Measurements from ENCODE around the gene CAB39L. TPM values are rescaled to one million over a fixed set of nuclear protein-coding genes. Genes with fewer than 3 reads are reported as not detected.

Gene CAB39L
- polyA plus RNA-seq, 2 of the 4 experiments (the other 2 are of a cell fraction): 2.3 to 5.2 TPM

DNA sequence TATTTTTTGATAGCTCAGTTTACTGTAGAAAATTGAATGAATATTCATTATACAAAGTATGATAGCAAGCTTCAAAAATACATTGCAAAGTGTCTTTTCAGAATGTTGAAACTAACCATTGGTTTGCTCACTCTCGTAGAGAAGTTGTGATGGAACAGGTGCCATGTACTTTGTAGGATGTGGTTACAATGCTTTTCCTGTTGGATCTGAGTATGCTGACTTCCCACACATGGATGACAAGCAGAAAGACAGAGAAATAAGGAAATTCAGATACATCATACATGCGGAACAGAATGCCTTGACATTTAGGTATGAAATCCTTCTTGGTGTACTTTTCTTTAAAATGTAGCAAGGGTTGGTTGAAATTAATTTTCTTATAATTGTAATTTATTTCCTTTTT is 165.7 kb downstream of the CAB39L start:
- no peak for DNase-seq (ENCODE audit: low read depth in 1 of 2, low spot score in 1 of 2)
- POLR2A ChIA-PET: no interaction called here
- CTCF ChIA-PET: interaction anchor here (1.2 kb wide), 1 partner anchor 164 kb away, joined by 3 read pairs; no protein-coding TSS in a partner anchor
- no peaks in the 10 kb centered on the region for H3K9me3 ChIP-seq
- TF ChIP-seq POLR2AphosphoS2 (conservative IDR thresholded peaks at IDR 0.05; ENCODE audit: low read length) (no peak), NR3C1 (IDR thresholded peaks at IDR 0.05) (no peak), CBX2 (IDR thresholded peaks at IDR 0.05; ENCODE audit: borderline replicate concordance, low read depth) (no peak), FOSL2 (IDR thresholded peaks at IDR 0.05) (no peak), FOSL2 (CRISPR knock-in tag; IDR thresholded peaks at IDR 0.05) (no peak), RAD21 (conservative IDR thresholded peaks at IDR 0.05 in 1 of 2, IDR thresholded peaks at IDR 0.05 in 1 of 2) (no peak), BHLHE40 (IDR thresholded peaks at IDR 0.05; ENCODE audit: low read depth, low read length) (no peak), HOXB13 (CRISPR knock-in tag; IDR thresholded peaks at IDR 0.05; ENCODE audit: low read depth) (no peak), HOXA7 (CRISPR knock-in tag; IDR thresholded peaks at IDR 0.05) (no peak)
- TF ChIP-seq, protein P1, sequence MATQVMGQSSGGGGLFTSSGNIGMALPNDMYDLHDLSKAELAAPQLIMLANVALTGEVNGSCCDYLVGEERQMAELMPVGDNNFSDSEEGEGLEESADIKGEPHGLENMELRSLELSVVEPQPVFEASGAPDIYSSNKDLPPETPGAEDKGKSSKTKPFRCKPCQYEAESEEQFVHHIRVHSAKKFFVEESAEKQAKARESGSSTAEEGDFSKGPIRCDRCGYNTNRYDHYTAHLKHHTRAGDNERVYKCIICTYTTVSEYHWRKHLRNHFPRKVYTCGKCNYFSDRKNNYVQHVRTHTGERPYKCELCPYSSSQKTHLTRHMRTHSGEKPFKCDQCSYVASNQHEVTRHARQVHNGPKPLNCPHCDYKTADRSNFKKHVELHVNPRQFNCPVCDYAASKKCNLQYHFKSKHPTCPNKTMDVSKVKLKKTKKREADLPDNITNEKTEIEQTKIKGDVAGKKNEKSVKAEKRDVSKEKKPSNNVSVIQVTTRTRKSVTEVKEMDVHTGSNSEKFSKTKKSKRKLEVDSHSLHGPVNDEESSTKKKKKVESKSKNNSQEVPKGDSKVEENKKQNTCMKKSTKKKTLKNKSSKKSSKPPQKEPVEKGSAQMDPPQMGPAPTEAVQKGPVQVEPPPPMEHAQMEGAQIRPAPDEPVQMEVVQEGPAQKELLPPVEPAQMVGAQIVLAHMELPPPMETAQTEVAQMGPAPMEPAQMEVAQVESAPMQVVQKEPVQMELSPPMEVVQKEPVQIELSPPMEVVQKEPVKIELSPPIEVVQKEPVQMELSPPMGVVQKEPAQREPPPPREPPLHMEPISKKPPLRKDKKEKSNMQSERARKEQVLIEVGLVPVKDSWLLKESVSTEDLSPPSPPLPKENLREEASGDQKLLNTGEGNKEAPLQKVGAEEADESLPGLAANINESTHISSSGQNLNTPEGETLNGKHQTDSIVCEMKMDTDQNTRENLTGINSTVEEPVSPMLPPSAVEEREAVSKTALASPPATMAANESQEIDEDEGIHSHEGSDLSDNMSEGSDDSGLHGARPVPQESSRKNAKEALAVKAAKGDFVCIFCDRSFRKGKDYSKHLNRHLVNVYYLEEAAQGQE (IDR thresholded peaks at IDR 0.05): no peak
- TF ChIP-seq, protein P2, sequence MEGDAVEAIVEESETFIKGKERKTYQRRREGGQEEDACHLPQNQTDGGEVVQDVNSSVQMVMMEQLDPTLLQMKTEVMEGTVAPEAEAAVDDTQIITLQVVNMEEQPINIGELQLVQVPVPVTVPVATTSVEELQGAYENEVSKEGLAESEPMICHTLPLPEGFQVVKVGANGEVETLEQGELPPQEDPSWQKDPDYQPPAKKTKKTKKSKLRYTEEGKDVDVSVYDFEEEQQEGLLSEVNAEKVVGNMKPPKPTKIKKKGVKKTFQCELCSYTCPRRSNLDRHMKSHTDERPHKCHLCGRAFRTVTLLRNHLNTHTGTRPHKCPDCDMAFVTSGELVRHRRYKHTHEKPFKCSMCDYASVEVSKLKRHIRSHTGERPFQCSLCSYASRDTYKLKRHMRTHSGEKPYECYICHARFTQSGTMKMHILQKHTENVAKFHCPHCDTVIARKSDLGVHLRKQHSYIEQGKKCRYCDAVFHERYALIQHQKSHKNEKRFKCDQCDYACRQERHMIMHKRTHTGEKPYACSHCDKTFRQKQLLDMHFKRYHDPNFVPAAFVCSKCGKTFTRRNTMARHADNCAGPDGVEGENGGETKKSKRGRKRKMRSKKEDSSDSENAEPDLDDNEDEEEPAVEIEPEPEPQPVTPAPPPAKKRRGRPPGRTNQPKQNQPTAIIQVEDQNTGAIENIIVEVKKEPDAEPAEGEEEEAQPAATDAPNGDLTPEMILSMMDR (IDR thresholded peaks at IDR 0.05): no peak
- TF ChIP-seq, protein P3, sequence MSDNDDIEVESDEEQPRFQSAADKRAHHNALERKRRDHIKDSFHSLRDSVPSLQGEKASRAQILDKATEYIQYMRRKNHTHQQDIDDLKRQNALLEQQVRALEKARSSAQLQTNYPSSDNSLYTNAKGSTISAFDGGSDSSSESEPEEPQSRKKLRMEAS (IDR thresholded peaks at IDR 0.05): no peak
- TF ChIP-seq, protein P4, sequence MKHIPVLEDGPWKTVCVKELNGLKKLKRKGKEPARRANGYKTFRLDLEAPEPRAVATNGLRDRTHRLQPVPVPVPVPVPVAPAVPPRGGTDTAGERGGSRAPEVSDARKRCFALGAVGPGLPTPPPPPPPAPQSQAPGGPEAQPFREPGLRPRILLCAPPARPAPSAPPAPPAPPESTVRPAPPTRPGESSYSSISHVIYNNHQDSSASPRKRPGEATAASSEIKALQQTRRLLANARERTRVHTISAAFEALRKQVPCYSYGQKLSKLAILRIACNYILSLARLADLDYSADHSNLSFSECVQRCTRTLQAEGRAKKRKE (CRISPR knock-in tag; IDR thresholded peaks at IDR 0.05; ENCODE audit: low read depth): no peak
- TF ChIP-seq, protein P5, sequence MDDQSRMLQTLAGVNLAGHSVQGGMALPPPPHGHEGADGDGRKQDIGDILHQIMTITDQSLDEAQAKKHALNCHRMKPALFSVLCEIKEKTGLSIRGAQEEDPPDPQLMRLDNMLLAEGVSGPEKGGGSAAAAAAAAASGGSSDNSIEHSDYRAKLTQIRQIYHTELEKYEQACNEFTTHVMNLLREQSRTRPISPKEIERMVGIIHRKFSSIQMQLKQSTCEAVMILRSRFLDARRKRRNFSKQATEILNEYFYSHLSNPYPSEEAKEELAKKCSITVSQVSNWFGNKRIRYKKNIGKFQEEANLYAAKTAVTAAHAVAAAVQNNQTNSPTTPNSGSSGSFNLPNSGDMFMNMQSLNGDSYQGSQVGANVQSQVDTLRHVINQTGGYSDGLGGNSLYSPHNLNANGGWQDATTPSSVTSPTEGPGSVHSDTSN (IDR thresholded peaks at IDR 0.05): no peak
- FAIRE-seq: no peak
- H3K4me3 ChIP-seq: no peak overlapping the region
- H3K27ac ChIP-seq: no peak overlapping the region
- WGBS (ENCODE audit: missing lambda C conversion rate): 87% methylated on average over 2 of the region's 2 CpGs
- H3K4me2 ChIP-seq: no peak overlapping the region
- H3K4me1 ChIP-seq: peaks cover 3% of the 10 kb centered on the region; the same call in 1 of the 3 replicates
- ATAC-seq: no peak

DNA sequence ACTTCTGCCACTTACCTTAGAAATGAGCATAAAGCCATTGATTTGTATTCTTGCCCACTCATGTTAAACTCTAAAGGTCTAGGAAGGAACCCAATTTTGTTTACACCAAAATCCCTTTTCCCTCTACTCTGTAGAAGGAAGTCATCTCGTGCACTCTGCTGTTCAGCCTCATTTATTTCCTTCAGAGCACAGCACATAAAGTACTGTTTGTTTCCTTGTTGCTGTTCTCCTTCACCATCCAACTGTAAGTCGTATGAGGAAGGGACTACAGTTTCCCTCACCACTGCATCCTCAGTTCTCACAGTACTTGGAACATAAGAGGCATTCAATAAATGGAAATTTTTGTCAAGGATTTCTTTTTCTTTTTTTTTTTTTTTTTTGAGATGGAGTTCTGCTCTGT is 171.6 kb downstream of the CAB39L start:
- no peaks in the 10 kb centered on the region for H3K4me1 ChIP-seq
- no peak for TF ChIP-seq MAFK (IDR thresholded peaks at IDR 0.05; ENCODE audit: partially characterized antibody)
- no peak overlapping the region for H3K27ac ChIP-seq
- H3K4me3 ChIP-seq: no peak overlapping the region
- no peaks in the 10 kb centered on the region for H3K9me3 ChIP-seq
- DNase-seq (ENCODE audit: low read depth in 1 of 2, low spot score in 1 of 2) (no peak), ATAC-seq (no peak), FAIRE-seq (no peak)
- no peak overlapping the region for H3K4me2 ChIP-seq
- 62% methylated on average over 2 of the region's 2 CpGs for WGBS (ENCODE audit: missing lambda C conversion rate)
- ChIA-PET CTCF (no interaction called here), POLR2A (no interaction called here)

DNA sequence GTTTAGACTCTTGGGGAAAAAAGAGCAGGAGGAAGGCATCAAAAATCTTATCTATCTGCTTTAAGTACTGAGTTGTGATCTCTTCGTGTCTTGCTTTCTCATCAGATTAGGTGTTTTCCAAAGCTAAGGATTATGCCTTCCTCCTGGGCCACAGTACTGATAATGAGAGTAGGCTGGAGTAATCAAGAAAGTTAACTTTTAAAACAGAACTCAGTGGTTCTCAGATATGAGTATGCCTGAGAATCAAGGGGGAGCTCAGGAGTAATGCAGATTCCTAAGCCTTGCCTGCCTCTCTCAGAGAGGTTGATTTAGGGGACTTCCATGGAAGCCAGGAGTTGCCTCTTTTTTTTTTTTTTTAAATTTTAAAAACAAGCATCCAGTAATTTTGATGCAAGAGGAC is 172.6 kb downstream of the CAB39L start:
- H3K4me3 ChIP-seq: no peak overlapping the region
- TF ChIP-seq GATA3 (IDR thresholded peaks at IDR 0.05; ENCODE audit: borderline replicate concordance) (no peak), ZNF302 (CRISPR knock-in tag; IDR thresholded peaks at IDR 0.05) (no peak), SMC3 (IDR thresholded peaks at IDR 0.05) (no peak), MAFK (IDR thresholded peaks at IDR 0.05; ENCODE audit: partially characterized antibody) (no peak), EHMT2 (IDR thresholded peaks at IDR 0.05; ENCODE audit: low read depth) (no peak), MAZ (IDR thresholded peaks at IDR 0.05; ENCODE audit: borderline replicate concordance, low read depth, low read length) (no peak), CBX2 (IDR thresholded peaks at IDR 0.05; ENCODE audit: borderline replicate concordance, low read depth) (no peak), FOSB (CRISPR knock-in tag; IDR thresholded peaks at IDR 0.05) (no peak)
- ATAC-seq: no peak
- H3K4me1 ChIP-seq: no peaks in the 10 kb centered on the region
- 88% methylated on average over 1 of the region's 1 CpG for WGBS (ENCODE audit: missing lambda C conversion rate)
- H3K9me3 ChIP-seq: no peaks in the 10 kb centered on the region
- DNase-seq (ENCODE audit: low read depth in 1 of 2, low spot score in 1 of 2): no peak
- ChIA-PET POLR2A (no interaction called here), CTCF (interaction anchor here (0.7 to 1.4 kb wide), 3 partner anchors 9 to 29 kb away, joined by 3 to 5 read pairs (median 4); no protein-coding TSS in a partner anchor)
- no peak overlapping the region for H3K4me2 ChIP-seq
- H3K27ac ChIP-seq: no peak overlapping the region
- FAIRE-seq: no peak
